Glutamatergic neuron (in vitro differentiated cells): ENCODE results near the gene C3orf49. TPM values are rescaled to one million over a fixed set of nuclear protein-coding genes. Genes with fewer than 3 reads are reported as not detected.

Experiments
- DNase-seq: peaks from one replicate; pipeline ENCODE4 v3.0.0; 2022
- H3K27ac Mint-ChIP-seq: one replicate; pipeline ENCODE4 v1.8.0; 2020; ENCODE audit warnings: mild to moderate bottlenecking, mixed read lengths, inconsistent platforms; ENCODE audit not compliant: unreplicated experiment
- H3K27me3 Mint-ChIP-seq: one replicate; pipeline ENCODE4 v1.8.0; 2020; ENCODE audit warnings: mild to moderate bottlenecking, moderate library complexity, mixed read lengths, inconsistent platforms; ENCODE audit not compliant: unreplicated experiment
- H3K36me3 Mint-ChIP-seq: one replicate; pipeline ENCODE4 v1.8.0; 2020; ENCODE audit warnings: mild to moderate bottlenecking, mixed read lengths, inconsistent platforms; ENCODE audit not compliant: unreplicated experiment
- H3K4me1 Mint-ChIP-seq: one replicate; pipeline ENCODE4 v1.8.0; 2020; ENCODE audit warnings: mild to moderate bottlenecking, low read depth, mixed read lengths, inconsistent platforms; ENCODE audit not compliant: unreplicated experiment
- H3K4me3 Mint-ChIP-seq: one replicate; pipeline ENCODE4 v1.8.0; 2020; ENCODE audit warnings: mild to moderate bottlenecking, mixed read lengths, inconsistent platforms; ENCODE audit not compliant: unreplicated experiment
- H3K9me3 Mint-ChIP-seq: one replicate; pipeline ENCODE4 v1.8.0; 2020; ENCODE audit warnings: mild to moderate bottlenecking, moderate library complexity, mixed read lengths, inconsistent platforms; ENCODE audit not compliant: unreplicated experiment
- CTCF ChIP-seq: fragments of 200-600 bp; sonication (generic); IDR thresholded peaks from one replicate; pipeline ENCODE4 v1.5.0; 2021; ENCODE audit not compliant: partially characterized antibody, unreplicated experiment
- long read RNA-seq: library from polyadenylated mRNA; unstranded; transcript quantifications from one replicate; pipeline ENCODE4 v2.0.0, GENCODE V29; 2020; ENCODE audit not compliant: unreplicated experiment
- total RNA-seq: library from RNA; stranded (reverse); fragmentation: NEBNext Ultra II Directional; extraction: Animal tissue kit (Norgen Biotek cat#: 25700); gene quantifications from one replicate; pipeline ENCODE4 v1.2.1, GENCODE V29; 2021; ENCODE audit not compliant: unreplicated experiment

The C3orf49 gene
- not detected for total RNA-seq
- long read RNA-seq, result 0 reads

GRCh38 chr3:63819151-63819398 is at the start of gene C3orf49:
Gene C3orf49, plus strand, starts transcription at chr3:63819299. Its CDS starts 173 bp downstream, at chr3:63819472.
- Mint-ChIP-seq H3K4me1 (peaks cover 2% of the 10 kb centered on the region), H3K9me3 (no peaks in the 10 kb centered on the region), H3K27ac (no peak within 1 kb of the TSS), H3K27me3 (no peaks in the 10 kb centered on the region), H3K36me3 (no peaks in the 10 kb centered on the region), H3K4me3 (no peak within 1 kb of the TSS)
- no peak for DNase-seq
- TF ChIP-seq CTCF, result no peak

GRCh38 chr3:63774781-63775180 is 44.3 kb upstream of the C3orf49 start:
- no peak for DNase-seq
- H3K36me3 Mint-ChIP-seq, result no peaks in the 10 kb centered on the region
- no peak for TF ChIP-seq CTCF
- no peak overlapping the region for H3K4me3 Mint-ChIP-seq
- no peaks in the 10 kb centered on the region for H3K27me3 Mint-ChIP-seq
- H3K4me1 Mint-ChIP-seq, result no peaks in the 10 kb centered on the region
- H3K27ac Mint-ChIP-seq, result no peak overlapping the region
- H3K9me3 Mint-ChIP-seq, result peaks cover 1% of the 10 kb centered on the region

- Mint-ChIP-seq H3K36me3 (no peaks in the 10 kb centered on the region), H3K4me1 (no peaks in the 10 kb centered on the region), H3K4me3 (no peak overlapping the region), H3K27ac (no peak overlapping the region), H3K9me3 (no peaks in the 10 kb centered on the region), H3K27me3 (peaks cover 1% of the 10 kb centered on the region)
- no peak for DNase-seq
- no peak for TF ChIP-seq CTCF
Measured at GRCh38 chr3:63779227-63779626, 39.9 kb upstream of the C3orf49 start.

- Mint-ChIP-seq H3K9me3 (no peaks in the 10 kb centered on the region), H3K27ac (no peak overlapping the region), H3K27me3 (no peaks in the 10 kb centered on the region), H3K4me3 (no peak overlapping the region), H3K36me3 (no peaks in the 10 kb centered on the region), H3K4me1 (no peaks in the 10 kb centered on the region)
- TF ChIP-seq CTCF, result no peak
- DNase-seq, result no peak
Measured at GRCh38 chr3:63791974-63792373, 27.1 kb upstream of the C3orf49 start.

GRCh38 chr3:63795438-63795837 is 23.7 kb upstream of the C3orf49 start:
- no peaks in the 10 kb centered on the region for H3K36me3 Mint-ChIP-seq
- DNase-seq, result no peak
- H3K9me3 Mint-ChIP-seq, result no peaks in the 10 kb centered on the region
- no peak for TF ChIP-seq CTCF
- H3K4me3 Mint-ChIP-seq, result no peak overlapping the region
- H3K27me3 Mint-ChIP-seq, result no peaks in the 10 kb centered on the region
- no peaks in the 10 kb centered on the region for H3K4me1 Mint-ChIP-seq
- no peak overlapping the region for H3K27ac Mint-ChIP-seq
